HepG2 (cell line): ENCODE data around the gene AKR1C2. TPM values are rescaled to one million over a fixed set of nuclear protein-coding genes. Genes with fewer than 3 reads are reported as not detected.
A peak's percentile ranks its signal among the peaks of the same experiment; 100 is the strongest.

Experiments
- EP300 ChIP-seq, 3 experiments: sonication (generic) in 1 of 3; formaldehyde crosslinking in 1 of 3; IDR thresholded peaks; 2 replicates each; pipeline versions ENCODE4 v1.5.1 to v1.6.1; 2011 to 2020; ENCODE audit warnings: low read depth in 2 of 3, low read length in 2 of 3, borderline replicate concordance in 1 of 3, improper control_type of control experiment in 1 of 3, mild to moderate bottlenecking in 1 of 3, missing genetic modification reagents in 1 of 3, moderate library complexity in 1 of 3
- SP2 ChIP-seq: sonication (generic); formaldehyde crosslinking; IDR thresholded peaks from 2 replicates; pipeline ENCODE4 v1.5.1; 2020; ENCODE audit warnings: mild to moderate bottlenecking, missing genetic modification reagents
- ZNF354B ChIP-seq: sonication (generic); formaldehyde crosslinking; IDR thresholded peaks from 2 replicates; pipeline ENCODE4 v1.8.0; 2022; ENCODE audit warnings: mild to moderate bottlenecking, missing genetic modification reagents
- polyA plus RNA-seq, 8 experiments: library from polyadenylated mRNA; depleted of rRNA in 3 of 8; stranded (reverse) in 7 of 8; unstranded in 1 of 8; fragments of >200 nt; fragmentation: Illumina TruSeq in 4 of 8; extraction: Trizol in 4 of 8; gene quantifications; 2 replicates each; pipeline versions ENCODE4 v1.2.1 to v1.2.3, GENCODE V29; 2011 to 2016; ENCODE audit warnings: low read depth in 4 of 8, missing spikeins in 1 of 8, mixed read lengths in 1 of 8; ENCODE audit not compliant: insufficient read depth in 1 of 8
- total RNA-seq, 5 experiments: library from RNA; depleted of rRNA; stranded (reverse); fragments of >200 nt; fragmentation: Illumina TruSeq; extraction: Trizol; gene quantifications; 2 replicates each; pipeline ENCODE4 v1.2.3, GENCODE V29; 2016; ENCODE audit warnings: low read depth in 1 of 5
- TF ChIP-seq, protein P1 (sequence below): sonication (generic); formaldehyde crosslinking; IDR thresholded peaks from 2 replicates; pipeline ENCODE4 v1.4.0; 2020; ENCODE audit warnings: mild to moderate bottlenecking, missing genetic modification reagents
- TF ChIP-seq, protein P2 (sequence below), 2 experiments: fragments of 450-650 bp in 1 of 2; sonication (generic) in 1 of 2; formaldehyde crosslinking in 1 of 2; IDR thresholded peaks; 2 replicates each; pipeline versions ENCODE4 v1.6.1 to v1.8.0; 2016 to 2022; ENCODE audit warnings: antibody characterized with exemption in 1 of 2, mild to moderate bottlenecking in 1 of 2, missing genetic modification reagents in 1 of 2
- TF ChIP-seq, protein P3 (sequence below): sonication (generic); formaldehyde crosslinking; IDR thresholded peaks from 2 replicates; pipeline ENCODE4 v1.5.1; 2020; ENCODE audit warnings: mild to moderate bottlenecking, missing genetic modification reagents, borderline replicate concordance

The AKR1C2 gene
- total and polyA plus RNA-seq, 2 of the 13 experiments (the other 11 are each of a cell fraction or from before 2014, with no cell fraction given) = 140 to 900 TPM

DNA sequence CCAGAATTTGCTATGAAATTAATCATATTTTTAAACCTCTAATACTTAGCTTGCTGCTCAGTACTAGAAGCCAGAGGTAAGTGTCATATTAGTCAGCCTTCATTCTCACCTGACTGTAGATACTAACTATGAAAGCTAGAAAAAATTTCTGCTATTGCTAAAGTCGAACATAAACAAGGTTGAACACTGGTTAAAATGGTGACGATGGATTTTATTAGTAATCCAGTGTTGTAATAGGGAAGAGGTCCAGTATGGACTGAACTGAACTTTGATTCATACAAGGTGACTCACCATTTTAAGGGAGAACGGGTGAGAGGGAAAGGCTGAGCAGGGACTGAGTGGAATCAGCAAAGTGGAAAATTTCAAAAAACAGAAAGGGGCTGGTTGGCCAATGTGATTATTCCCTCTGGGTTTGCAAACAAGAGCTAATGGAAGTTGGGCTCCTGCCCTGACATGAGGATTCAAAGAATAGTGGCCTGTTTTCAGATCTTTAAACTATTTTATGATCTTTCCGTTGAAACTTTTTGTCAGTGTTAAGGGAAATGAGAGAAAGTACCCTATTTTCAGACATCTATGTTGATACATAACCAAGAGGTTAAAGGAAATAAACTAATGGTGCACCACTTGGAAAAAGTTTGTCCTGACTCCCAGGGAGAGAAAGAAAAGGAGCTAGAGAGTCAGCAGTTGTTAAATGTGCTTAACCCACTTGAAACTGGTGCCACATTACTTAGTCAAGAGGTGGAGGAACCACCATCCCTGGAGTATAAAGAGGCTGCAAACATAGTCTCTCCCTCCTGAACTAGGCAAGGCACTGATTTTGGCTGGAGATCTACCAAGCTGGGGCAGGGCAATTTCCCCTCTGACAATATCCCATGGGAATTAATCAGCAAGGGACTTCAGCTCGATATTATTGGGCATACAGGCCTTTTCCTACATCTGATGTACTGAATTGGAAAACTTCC is 55.7 kb downstream of the AKR1C2 start (continued):
- TF ChIP-seq, protein P1, sequence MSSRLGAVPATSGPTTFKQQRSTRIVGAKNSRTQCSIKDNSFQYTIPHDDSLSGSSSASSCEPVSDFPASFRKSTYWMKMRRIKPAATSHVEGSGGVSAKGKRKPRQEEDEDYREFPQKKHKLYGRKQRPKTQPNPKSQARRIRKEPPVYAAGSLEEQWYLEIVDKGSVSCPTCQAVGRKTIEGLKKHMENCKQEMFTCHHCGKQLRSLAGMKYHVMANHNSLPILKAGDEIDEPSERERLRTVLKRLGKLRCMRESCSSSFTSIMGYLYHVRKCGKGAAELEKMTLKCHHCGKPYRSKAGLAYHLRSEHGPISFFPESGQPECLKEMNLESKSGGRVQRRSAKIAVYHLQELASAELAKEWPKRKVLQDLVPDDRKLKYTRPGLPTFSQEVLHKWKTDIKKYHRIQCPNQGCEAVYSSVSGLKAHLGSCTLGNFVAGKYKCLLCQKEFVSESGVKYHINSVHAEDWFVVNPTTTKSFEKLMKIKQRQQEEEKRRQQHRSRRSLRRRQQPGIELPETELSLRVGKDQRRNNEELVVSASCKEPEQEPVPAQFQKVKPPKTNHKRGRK (CRISPR knock-in tag) = no peak
- TF ChIP-seq ZNF354B (CRISPR knock-in tag) = no peak
- TF ChIP-seq, protein P2, sequence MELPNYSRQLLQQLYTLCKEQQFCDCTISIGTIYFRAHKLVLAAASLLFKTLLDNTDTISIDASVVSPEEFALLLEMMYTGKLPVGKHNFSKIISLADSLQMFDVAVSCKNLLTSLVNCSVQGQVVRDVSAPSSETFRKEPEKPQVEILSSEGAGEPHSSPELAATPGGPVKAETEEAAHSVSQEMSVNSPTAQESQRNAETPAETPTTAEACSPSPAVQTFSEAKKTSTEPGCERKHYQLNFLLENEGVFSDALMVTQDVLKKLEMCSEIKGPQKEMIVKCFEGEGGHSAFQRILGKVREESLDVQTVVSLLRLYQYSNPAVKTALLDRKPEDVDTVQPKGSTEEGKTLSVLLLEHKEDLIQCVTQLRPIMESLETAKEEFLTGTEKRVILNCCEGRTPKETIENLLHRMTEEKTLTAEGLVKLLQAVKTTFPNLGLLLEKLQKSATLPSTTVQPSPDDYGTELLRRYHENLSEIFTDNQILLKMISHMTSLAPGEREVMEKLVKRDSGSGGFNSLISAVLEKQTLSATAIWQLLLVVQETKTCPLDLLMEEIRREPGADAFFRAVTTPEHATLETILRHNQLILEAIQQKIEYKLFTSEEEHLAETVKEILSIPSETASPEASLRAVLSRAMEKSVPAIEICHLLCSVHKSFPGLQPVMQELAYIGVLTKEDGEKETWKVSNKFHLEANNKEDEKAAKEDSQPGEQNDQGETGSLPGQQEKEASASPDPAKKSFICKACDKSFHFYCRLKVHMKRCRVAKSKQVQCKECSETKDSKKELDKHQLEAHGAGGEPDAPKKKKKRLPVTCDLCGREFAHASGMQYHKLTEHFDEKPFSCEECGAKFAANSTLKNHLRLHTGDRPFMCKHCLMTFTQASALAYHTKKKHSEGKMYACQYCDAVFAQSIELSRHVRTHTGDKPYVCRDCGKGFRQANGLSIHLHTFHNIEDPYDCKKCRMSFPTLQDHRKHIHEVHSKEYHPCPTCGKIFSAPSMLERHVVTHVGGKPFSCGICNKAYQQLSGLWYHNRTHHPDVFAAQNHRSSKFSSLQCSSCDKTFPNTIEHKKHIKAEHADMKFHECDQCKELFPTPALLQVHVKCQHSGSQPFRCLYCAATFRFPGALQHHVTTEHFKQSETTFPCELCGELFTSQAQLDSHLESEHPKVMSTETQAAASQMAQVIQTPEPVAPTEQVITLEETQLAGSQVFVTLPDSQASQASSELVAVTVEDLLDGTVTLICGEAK (IDR thresholded peaks at IDR 0.05) = no peak
- TF ChIP-seq, protein P2 (CRISPR knock-in tag; IDR thresholded peaks at IDR 0.05) = no peak; the same call in 1 of the 2 replicates
- TF ChIP-seq EP300 (IDR thresholded peaks at IDR 0.05; ENCODE audit: low read depth in 2 of 2, low read length in 2 of 2) = peak; percentile 62 to 97; a peak in 3 of 4 replicates
- TF ChIP-seq EP300 (CRISPR knock-in tag; IDR thresholded peaks at IDR 0.05; ENCODE audit: borderline replicate concordance) = peak; percentile 91
- no peak for TF ChIP-seq SP2 (CRISPR knock-in tag)
- TF ChIP-seq, protein P3, sequence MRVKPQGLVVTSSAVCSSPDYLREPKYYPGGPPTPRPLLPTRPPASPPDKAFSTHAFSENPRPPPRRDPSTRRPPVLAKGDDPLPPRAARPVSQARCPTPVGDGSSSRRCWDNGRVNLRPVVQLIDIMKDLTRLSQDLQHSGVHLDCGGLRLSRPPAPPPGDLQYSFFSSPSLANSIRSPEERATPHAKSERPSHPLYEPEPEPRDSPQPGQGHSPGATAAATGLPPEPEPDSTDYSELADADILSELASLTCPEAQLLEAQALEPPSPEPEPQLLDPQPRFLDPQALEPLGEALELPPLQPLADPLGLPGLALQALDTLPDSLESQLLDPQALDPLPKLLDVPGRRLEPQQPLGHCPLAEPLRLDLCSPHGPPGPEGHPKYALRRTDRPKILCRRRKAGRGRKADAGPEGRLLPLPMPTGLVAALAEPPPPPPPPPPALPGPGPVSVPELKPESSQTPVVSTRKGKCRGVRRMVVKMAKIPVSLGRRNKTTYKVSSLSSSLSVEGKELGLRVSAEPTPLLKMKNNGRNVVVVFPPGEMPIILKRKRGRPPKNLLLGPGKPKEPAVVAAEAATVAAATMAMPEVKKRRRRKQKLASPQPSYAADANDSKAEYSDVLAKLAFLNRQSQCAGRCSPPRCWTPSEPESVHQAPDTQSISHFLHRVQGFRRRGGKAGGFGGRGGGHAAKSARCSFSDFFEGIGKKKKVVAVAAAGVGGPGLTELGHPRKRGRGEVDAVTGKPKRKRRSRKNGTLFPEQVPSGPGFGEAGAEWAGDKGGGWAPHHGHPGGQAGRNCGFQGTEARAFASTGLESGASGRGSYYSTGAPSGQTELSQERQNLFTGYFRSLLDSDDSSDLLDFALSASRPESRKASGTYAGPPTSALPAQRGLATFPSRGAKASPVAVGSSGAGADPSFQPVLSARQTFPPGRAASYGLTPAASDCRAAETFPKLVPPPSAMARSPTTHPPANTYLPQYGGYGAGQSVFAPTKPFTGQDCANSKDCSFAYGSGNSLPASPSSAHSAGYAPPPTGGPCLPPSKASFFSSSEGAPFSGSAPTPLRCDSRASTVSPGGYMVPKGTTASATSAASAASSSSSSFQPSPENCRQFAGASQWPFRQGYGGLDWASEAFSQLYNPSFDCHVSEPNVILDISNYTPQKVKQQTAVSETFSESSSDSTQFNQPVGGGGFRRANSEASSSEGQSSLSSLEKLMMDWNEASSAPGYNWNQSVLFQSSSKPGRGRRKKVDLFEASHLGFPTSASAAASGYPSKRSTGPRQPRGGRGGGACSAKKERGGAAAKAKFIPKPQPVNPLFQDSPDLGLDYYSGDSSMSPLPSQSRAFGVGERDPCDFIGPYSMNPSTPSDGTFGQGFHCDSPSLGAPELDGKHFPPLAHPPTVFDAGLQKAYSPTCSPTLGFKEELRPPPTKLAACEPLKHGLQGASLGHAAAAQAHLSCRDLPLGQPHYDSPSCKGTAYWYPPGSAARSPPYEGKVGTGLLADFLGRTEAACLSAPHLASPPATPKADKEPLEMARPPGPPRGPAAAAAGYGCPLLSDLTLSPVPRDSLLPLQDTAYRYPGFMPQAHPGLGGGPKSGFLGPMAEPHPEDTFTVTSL = peak; percentile 83; the same call in 1 of the 2 replicates
